ENCODE measurements around the gene MSH2. TPM values are rescaled to one million over a fixed set of nuclear protein-coding genes. Genes with fewer than 3 reads are reported as not detected.
"Not testable (repeated sequence)": the region's sequence is repeated elsewhere in the genome, so short reads cannot be mapped to it uniquely, and the experiment has no call there.

MSH2 gene
- 20.5 and 20.6 TPM in 2 replicates for total RNA-seq

DNA sequence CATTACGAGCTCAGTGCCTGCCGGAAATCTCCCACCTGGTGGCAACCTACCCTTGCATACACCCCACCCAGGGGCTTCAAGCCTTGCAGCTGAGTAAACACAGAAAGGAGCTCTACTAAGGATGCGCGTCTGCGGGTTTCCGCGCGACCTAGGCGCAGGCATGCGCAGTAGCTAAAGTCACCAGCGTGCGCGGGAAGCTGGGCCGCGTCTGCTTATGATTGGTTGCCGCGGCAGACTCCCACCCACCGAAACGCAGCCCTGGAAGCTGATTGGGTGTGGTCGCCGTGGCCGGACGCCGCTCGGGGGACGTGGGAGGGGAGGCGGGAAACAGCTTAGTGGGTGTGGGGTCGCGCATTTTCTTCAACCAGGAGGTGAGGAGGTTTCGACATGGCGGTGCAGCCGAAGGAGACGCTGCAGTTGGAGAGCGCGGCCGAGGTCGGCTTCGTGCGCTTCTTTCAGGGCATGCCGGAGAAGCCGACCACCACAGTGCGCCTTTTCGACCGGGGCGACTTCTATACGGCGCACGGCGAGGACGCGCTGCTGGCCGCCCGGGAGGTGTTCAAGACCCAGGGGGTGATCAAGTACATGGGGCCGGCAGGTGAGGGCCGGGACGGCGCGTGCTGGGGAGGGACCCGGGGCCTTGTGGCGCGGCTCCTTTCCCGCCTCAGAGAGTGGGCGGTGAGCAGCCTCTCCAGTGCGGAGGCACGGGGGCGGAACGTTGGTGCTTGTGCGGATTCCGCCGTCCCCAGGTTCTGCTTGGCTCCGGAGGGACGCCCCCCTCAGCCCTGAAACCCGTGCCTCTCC lies at the start of gene MSH2:
TSS of gene MSH2 (plus strand) at position 352 of the 804 bp plus-strand sequence. CDS start at position 388, 36 bp downstream.
- no peak for DNase-seq (ENCODE audit: extremely low read depth, low read depth, low spot score)

DNA sequence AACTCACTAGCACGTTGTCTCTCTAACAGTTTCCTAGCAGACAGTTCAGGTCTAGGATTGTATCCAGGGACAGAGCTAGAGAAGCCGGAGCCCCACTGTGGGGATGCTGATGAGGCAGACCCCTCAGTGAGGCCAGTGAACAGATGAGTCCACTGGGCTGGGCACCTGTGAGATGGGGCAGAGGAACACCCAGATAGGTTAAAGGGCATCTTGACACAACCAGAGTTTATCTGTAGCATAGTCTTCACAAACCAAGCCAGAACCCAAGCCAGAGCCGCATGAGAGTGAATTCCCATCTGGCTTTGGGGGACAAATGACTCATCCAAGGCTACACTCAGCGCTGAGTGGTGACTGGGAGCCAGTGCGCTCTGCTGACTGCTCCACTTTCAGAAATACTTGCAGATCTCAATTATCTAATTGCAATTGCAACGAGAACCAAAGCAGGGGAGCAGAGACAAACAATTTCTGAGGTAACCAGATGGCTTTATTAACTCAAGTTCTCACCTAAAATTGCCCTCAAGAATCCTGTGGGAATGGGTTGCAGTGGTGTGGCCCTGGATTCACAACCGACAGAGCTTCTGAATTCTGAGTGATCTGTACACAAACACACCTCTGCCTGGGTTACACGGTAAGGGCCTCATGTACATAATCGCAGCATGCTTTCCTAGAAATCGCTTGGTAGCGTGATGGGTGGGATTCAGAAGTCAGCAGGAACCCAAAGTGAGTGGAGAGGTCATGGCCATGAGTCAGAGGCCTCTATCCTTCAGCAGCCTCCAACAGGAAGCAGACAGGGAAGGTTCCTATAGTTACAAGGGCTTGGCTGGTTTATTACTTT lies 48.7 kb upstream of the MSH2 start:
- DNase-seq (ENCODE audit: extremely low read depth, low read depth, low spot score) = no peak

DNA sequence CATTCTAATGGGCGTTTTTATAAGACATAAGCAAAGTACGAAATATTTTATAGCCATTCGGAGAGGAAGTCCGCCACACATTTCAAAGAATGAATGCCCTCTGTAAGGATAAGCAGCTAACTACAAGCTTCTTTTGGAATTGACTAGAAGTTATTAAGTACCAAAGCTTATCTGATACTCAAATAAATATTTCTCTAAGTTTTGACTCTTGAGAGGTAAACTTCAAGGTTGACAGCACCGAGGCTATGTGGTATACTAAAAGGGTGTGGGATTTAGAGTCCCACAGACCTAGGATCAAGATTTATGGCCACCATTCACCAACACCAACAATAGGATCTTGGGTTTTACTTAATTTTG lies 48.1 kb upstream of the MSH2 start:
- no peak for DNase-seq (ENCODE audit: extremely low read depth, low read depth, low spot score)

DNA sequence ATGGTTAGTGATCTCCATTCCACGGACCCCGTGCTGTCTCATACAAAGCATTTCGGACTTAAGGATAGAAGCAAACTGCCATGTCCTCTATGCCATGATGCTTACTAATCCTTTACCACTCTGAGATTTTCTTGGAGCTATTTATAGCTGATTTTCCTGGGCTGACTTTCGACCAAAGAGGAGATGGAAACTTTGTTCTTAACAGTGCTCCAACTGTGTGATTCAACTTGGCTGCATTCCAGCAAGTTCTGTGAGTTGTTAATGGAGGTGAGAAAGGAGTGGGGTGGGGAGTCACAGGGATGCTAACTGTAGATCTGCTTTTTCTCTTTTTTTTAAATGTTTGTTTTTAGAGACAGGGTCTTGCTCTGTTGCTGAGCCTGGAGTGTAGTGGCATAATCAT lies 45.5 kb upstream of the MSH2 start:
- no peak for DNase-seq (ENCODE audit: extremely low read depth, low read depth, low spot score)

DNA sequence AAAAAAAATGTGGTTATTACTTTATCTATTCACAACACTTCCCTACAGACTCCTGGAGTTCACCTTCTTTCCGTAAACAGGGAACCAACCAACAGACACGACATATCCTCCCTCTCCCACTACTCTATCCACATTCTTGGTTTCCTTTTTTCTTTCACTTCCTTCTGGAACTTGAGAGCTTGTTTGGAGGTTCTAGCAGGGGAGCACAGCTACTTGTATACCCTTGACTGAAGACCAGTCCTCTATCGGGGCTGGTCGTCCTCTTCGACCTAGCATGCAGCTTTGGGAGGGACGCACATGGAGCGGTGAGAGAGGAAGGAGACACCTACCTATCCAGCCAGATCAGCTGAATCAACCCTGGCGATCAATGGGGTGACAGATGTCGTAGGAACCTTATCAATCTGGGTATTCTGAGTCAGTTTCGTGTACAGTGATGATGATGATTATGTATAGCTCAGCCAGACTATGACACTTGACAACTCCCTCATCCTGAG lies 43.5 kb upstream of the MSH2 start:
- DNase-seq (ENCODE audit: extremely low read depth, low read depth, low spot score) = no peak

DNA sequence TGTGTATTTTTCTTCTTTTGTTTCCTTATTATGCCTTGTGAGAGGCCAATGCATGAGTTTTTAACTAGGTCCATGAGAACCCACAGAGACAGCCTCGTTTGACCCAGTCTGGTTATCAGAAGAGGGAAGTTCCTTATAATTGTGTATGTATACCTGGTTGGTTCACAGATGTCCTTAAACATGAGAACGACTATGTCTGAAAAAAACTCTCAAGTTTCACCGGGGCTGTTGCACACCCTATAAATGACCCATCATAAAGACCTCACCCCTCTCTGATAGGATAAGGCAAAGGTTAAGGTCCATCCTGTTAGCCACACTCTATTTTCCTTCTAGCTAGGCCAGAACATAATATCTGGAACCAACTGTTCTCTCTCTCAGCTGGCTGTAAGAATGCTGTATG lies 42.7 kb upstream of the MSH2 start:
- DNase-seq (ENCODE audit: extremely low read depth, low read depth, low spot score) = no peak

DNA sequence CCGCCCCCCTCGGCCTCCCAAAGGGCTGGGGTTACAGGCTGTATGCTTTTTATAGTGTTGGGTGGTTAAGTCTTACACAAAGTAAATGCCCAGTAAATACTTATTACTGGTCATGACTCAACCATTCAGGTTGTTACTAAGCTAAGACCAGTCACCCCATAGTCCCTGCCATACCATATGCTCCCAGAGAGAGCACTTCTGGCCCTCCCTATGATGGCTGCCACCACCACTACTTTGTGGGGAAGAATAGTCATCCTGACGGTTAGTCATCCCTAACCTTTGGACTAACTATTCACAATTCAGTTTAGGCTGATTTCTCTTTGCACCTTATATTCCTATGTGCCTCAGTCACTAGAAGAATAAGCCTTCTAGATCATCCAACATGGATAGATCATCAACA lies 42.0 kb upstream of the MSH2 start:
- no peak for DNase-seq (ENCODE audit: extremely low read depth, low read depth, low spot score)

DNA sequence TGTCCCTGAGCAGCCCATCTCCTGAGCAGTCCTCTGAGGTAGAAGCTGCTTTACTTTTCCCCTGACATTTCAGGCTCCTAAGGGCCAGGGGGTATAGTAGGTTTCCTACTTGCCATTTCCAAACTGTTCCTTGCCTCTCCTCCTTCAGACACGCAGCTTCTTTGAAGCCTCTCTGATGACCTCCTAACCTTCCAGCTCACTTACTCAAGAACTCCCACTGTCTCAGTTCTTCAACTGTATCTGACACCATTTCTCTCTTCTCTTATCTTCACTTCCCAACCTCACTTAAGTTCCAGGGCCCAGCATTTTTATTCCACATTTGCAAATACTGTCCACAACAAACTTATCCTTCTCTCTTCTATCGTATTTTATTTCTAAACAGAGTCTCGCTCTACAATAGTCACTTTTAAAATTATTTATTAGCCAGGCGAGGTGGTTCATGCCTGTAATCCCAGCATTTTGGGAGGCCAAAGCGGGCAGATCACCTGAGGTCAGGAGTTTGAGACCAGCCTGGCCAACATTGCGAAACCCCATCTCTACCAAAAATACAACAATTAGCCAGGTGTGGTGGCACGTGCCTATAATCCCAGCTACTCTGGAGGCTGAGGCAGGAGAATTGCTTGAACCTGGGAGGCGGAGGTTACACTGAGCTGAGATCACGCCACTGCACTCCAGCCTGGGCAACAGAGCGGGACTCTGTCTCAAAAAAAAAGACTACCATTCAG lies 41.3 kb upstream of the MSH2 start:
- DNase-seq (ENCODE audit: extremely low read depth, low read depth, low spot score) = not testable (repeated sequence)

DNA sequence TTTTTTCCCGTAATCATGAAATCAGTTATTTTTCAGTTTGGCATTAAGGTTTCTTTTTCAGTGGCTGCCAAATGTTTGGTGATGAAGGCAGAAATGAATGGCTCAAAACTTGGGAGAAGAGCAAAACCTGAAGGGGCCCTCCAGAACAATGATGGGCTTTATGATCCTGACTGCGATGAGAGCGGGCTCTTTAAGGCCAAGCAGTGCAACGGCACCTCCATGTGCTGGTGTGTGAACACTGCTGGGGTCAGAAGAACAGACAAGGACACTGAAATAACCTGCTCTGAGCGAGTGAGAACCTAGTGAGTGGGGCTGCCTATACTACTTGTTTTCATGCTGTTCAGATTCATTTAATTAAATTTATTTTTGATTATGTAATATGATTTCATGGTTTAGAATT lies 29.2 kb upstream of the MSH2 start:
- no peak for DNase-seq (ENCODE audit: extremely low read depth, low read depth, low spot score)

DNA sequence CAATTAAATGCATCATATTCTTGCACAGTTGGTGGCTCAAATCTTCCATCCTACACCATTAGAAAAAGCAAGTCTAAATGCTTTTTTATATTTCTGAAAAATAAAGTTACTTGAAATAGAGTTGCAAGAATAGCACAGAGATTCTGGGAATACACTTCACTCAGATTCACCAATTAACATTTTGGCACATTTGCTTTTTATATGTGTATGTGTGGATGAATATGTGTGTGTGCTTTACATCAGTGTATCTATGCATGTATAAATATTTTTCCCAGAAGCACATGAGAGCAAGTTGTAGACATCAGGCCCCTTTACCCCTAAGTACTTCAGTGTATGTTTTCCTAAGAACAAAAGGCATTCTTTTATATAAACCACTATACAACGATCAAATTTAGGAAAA lies 27.6 kb upstream of the MSH2 start:
- DNase-seq (ENCODE audit: extremely low read depth, low read depth, low spot score) = no peak

DNA sequence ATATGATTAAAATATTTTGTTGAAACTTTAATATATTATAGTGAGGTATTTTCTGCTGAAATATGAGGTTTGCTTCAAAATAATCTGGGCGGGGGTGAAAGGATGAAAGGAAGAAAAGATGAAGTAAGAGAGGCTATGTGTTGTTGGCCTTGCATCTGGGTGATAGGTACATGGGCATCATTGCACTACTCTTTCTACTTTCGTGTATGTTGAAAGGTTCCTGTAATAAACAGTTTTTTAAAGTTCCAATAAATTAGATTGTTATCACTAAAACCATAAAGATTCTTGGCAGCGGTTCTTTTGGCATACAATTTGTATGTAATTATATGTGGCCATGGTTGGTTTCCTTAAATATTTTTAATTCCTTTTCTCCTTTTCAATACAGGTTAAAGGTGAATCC lies 23.6 kb upstream of the MSH2 start:
- DNase-seq (ENCODE audit: extremely low read depth, low read depth, low spot score) = no peak

DNA sequence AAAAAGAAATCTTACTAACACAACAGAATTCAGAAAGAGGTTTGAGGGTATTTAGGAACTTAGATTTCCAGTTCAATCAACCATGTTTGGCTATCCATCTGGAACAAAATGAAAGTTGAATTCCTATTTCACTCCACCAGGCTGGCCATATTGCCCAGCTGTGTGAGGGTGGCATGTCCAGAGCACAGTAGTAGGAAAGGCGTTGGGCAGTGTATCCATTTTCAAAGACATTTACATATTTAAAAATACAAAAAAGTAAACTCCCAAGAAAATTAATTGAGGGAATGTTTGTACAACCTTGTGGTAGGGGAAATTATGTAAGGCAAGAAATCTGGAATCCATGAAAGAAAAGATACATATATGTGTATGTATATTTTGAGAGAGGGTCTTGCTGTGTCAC lies 21.5 kb upstream of the MSH2 start:
- DNase-seq (ENCODE audit: extremely low read depth, low read depth, low spot score) = no peak

DNA sequence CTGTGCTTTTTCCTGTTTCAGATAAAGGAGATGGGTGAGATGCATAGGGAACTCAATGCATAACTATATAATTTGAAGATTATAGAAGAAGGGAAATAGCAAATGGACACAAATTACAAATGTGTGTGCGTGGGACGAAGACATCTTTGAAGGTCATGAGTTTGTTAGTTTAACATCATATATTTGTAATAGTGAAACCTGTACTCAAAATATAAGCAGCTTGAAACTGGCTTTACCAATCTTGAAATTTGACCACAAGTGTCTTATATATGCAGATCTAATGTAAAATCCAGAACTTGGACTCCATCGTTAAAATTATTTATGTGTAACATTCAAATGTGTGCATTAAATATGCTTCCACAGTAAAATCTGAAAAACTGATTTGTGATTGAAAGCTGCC lies 16.4 kb upstream of the MSH2 start:
- DNase-seq (ENCODE audit: extremely low read depth, low read depth, low spot score) = no peak

DNA sequence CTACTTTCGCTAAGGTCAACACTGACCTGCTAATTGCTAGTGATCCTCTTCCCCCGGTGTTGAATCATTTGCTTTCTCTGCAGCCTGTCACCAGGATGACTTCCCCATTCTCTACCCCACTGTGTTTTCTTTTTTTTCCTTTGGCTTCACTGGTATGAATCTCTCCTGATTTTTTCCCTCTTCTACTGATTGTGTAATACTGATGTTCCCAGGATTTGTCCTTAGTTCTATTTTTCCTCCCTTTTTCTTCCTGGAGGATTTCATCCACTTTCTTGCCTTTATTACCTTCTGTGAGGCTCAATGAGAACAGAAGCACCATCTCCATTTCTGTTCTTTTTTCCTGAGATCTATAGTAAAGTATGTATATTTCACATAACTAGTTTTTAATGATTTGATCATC lies 14.1 kb upstream of the MSH2 start:
- DNase-seq (ENCODE audit: extremely low read depth, low read depth, low spot score) = no peak

DNA sequence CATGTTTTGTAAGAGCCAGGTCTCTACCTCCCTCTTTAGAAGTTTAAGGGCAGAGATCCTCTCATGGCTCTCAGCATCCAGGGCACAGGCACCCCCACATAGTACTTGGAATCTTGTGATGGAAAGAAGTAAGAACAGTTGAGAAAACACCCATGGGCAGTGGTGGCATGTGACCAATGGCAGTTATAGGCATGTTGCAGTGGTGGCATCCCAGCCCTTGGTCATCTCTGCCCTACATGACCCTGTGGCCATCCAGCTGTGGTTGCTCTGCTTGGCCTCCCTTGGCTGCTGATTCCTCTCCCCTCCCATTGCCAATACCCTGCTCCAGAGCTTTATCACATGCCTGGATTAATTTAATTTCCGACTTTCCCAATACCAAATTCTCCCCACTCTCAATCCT lies 13.3 kb upstream of the MSH2 start:
- DNase-seq (ENCODE audit: extremely low read depth, low read depth, low spot score) = no peak

DNA sequence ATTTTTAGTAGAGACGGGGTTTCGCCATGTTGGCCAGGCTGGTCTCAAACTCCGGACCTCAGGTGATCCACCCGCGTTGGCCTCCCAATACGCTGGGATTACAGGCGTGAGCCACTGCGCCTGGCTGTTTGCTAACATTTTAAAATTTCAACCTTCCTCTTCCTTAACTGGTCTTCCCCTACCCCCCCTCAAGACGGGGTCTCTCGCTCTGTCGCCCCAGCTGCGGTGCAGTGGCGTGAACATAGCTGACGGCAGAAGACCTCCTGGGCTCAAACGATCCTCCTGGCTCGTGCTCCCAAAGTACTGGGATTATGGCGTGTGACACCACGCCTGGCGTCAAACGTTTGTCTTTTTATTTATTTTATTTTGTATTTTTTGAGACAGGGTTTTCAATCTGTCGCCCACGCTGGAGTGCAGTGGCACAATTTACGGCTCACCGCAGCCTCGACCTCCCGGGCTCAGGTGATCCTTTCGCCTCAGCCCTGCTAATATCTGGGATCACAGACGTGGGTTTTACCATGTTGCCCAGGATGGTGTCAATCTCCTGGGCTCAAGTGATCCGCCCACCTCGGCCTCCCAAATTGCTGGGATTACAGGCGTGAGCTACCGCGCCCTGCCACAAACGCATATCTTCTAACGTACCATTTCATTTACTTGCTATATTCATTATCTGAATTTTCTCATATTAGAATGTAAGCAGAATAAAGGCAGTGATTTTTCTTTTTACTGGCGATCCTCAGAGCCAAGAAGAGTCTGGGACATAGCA lies 984 bp upstream of the MSH2 start:
- DNase-seq (ENCODE audit: extremely low read depth, low read depth, low spot score) = no peak

DNA sequence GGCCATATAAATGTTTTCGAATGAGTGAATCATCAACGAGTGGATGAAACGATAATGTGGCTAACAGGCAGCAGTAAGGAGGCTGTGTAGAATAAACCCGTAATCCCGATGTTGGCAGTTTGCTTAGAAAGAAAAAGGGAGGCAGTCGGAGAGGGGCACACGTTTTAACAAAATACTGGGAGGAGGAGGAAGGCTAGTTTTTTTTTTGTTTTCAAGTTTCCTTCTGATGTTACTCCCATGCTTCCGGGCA lies 476 bp upstream of the MSH2 start:
- DNase-seq (ENCODE audit: extremely low read depth, low read depth, low spot score) = no peak

DNA sequence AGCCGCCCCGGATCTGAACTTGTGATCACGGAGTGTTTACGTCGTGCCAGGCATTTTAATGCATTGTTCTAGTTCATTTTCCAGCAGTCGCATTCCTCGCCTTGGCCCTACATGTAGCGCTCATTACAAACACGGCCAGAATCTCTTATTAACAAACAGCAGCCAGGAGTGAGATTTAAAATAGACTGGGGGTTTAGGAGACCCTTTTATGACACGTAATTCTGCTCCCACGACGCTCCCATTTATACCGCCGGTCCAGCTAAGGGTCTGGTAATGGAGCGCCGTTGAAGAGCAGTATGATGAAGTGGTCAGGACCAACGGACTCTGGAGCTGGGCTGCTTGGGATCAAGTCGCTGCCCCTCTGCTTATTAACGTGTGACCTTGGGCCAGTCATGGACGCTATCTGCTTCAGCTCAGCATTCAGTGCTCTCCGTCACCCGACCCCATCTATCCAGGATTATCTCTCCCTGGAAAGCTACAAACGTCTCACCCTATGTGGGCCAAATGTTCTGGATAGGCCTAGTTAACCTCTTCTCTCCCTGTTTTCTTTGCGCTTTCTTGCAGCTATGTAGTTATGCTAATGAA lies 745 bp downstream of the MSH2 start:
- DNase-seq (ENCODE audit: extremely low read depth, low read depth, low spot score) = no peak

DNA sequence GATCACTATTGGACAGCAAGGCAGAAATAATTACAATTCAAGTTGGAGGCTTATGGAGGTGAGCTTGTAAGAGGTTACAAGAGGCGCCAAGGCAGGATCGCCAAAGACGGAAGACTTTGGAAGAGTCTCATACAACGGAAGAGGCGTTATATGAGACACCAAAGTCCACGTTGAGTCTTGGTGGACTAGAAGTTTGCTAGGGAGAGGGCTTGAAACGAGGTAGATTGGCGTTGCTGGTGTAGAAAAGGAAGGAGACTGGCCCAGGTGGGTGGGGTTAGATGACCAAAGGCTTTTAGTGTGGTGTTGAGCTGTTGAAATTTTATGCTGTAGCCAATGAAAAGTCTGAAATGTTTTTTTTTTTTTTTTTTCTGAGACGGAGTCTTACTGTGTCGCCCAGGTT lies 1.4 kb downstream of the MSH2 start:
- DNase-seq (ENCODE audit: extremely low read depth, low read depth, low spot score) = no peak

DNA sequence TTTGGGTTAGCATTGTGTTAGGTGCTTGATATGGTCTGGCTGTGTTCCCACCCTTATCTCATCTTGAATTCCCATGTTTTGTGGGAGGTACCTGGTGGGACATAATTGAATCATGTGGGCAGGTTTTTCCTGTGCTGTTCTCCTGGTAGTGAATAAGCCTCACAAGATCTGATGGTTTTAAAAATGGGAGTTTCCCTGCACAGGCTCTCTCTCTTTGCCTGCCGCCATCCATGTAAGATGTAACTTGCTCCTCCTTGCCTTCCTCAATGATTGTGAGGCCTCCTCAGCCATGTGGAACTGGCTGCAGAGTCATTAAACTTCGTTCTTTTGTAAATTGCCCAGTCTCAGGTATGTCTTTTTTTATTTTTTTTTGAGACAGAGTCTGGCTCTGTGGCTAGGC lies 2.8 kb downstream of the MSH2 start:
- DNase-seq (ENCODE audit: extremely low read depth, low read depth, low spot score) = no peak

Data from glomerular endothelial cell (primary cell).